Stimulated activated CD8-positive, alpha-beta memory T cell treated with anti-CD3 and anti-CD28 coated beads, Interleukin-12 subunit alpha, Interleukin-12 subunit beta, amount 100 ng/mL, for 4 hours (primary cell): ENCODE results near the gene TRAF7.
"Not testable (repeated sequence)": the region's sequence is repeated elsewhere in the genome, so short reads cannot be mapped to it uniquely, and the experiment has no call there.

Source experiments
- DNase-seq: peaks from one replicate; pipeline ENCODE4 v3.0.0-alpha.2; 2020; ENCODE audit warnings: low read depth

TRAF7 gene

DNA sequence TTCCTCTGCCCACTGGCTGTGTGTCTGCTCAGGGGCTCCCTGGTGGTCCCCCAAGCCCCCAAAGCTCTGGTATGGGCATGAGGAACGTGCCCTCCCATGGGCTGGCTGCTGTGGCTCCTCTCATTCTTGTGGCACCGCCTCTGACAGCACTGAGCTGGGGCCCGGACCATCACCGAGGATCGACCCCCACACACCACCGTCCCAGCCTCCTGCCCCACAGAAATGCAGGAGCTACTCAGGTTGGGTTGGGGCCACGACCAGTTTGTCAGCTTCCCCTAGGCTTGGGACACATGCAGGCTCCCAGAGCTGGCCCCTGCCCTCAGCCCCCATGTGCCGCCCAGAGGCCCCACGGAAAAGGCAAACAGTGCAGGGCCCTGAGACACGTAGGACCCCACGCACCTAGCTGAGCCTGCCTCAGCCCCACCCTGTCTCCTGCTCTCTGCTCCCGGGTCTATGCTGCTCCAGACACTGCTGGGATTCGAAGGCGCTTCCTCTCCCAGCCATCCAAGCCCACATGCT lies 44.1 kb downstream of the TRAF7 start:
- DNase-seq, result no peak

DNA sequence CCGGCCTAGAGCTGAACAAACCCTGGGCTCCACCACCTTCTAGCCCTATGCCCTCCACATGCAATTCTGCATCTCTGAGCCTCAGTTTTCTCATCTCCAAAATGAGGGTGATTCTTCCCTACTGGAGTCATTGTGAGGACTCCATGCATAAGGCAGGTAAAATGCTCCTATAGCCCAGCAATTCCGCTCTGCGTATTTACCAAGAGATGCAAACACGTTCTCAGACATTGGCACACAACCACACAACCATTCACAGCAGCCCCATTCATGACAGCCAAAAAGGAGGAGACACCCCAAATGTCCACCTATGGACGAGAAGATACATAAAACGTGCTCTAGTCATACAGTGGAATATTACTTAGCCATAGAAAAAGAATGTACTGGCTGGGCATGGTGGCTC lies 44.7 kb downstream of the TRAF7 start:
- DNase-seq, result no peak

DNA sequence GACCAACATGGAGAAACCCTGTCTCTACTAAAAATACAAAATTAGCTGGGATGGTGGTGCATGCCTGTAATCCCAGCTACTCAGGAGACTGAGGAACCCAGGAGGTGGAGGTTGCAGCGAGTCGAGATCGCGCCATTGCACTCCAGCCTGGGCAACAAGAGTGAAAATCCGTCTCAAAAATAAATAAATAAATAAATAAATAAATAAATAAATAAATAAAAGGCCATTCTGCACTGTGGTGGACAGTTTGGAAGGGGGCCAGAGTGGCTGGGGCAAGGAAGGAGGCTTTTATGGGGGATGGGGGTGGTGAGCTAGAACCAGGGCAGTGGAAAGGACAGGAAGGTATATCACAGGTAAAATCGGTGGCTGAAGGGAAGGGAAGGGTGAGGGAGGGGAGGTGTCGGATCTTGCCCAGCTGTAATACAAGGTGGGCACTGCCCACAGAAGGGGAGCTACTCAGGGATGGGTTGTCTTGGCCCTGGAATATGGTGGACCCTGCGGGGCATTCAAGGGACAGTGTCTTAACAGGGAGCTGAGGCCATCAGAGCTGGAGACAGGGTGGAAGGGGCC lies 47.6 kb downstream of the TRAF7 start:
- DNase-seq, result not testable (repeated sequence)

GRCh38 chr16:2204416-2205103 lies 49.0 kb downstream of the TRAF7 start:
- no peak for DNase-seq

DNA sequence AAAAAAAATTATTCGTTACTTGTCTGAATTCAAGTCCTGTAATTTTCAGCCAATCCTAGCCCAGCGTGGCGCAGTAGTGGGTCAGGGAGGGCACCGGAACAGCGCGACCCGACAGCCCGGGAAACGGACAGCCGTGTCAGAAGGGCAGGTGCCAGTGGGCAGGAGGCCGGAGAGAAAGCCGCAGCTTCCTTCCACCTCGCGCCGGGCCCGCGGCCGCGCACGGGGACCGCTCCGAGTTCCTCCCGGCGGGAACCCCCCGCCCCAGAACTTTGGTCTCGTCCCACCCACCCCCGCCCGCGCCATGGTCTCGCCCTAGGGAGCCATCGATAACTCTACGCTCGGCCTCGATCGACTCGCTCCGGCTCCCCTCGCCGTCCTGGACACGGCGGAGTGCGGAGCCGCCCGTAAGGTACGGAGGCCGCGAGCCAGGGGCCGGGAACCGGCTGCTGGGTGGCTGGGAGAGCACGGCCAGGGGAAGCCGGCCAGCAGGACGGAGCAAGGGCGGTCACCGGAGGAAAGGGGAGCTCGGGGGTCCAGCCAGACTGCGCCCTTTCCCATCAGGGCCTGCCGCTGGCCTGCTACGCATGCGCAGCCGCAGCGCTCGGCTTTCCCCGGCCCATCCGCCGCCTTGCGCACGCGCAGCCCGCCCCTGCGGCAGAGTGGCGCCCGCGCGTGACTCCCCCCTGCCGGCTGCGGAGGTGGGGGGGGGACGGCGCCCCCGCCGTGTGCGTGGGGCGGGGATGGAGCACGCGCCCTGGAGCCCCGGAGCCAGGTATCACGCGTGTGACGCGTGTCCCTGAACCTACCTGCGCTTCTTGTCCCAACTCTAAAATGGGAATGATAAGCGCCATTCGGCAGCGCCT lies 49.8 kb downstream of the TRAF7 start, which contains the start of gene MLST8:
Gene MLST8 (plus strand): TSS at position 351 of the 863 bp plus-strand sequence. CDS start 632 bp downstream, outside the sequence.
- DNase-seq, result peak; percentile 91

DNA sequence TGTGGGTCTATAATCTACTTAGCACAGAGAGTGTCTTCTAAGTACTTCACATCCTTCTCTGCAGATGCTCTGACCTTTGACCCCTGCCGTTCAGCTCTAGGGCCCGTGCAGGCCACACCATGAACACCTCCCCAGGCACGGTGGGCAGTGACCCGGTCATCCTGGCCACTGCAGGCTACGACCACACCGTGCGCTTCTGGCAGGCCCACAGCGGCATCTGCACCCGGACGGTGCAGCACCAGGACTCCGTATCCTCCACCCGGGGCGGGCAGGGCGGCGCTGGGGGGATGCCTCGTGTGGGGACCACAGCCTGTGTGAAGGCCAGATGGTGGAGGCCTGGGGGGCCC lies 50.4 kb downstream of the TRAF7 start:
- no peak for DNase-seq

- no peak for DNase-seq
Observed at GRCh38 chr16:2206420-2206779, 50.8 kb downstream of the TRAF7 start.

GRCh38 chr16:2206780-2207433 lies 51.3 kb downstream of the TRAF7 start:
- no peak for DNase-seq

DNA sequence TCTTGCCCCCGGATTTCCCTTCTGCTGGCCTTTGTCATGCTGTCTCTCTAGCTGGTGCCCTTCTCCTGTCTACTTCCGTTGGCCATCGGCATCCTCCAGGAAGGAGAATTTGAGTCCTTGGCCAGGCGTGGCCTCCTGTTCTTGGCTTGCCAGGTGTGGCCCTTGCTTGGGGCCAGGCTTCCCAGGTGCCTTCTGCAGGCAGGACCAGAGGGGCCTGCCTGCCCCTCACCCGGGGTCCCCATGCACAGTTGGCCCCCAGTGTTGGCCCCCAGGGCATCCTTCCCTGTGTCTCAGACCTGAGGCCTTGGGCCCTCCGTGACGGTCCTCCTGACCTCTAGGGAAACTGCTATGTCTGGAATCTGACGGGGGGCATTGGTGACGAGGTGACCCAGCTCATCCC lies 52.3 kb downstream of the TRAF7 start:
- DNase-seq, result no peak

GRCh38 chr16:2208308-2208707 lies 52.7 kb downstream of the TRAF7 start:
- no peak for DNase-seq

DNA sequence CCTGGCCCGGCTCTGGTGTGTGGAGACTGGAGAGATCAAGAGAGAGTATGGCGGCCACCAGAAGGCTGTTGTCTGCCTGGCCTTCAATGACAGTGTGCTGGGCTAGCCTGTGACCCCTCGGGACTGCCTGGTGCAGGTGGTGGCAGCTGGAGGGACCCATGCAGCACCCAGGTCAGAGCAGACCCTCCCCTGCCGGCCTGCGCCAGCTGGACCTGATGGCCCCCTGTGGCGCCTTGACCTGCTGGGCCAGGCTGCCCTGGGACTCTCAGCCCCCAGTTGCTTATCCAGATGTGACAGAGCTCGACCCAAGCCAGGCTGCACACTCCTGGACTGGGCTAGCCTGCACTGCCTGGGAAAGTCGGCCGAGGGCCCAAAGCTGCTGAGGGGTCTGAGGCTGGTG lies 53.2 kb downstream of the TRAF7 start:
- no peak for DNase-seq

GRCh38 chr16:2209258-2210008 lies 53.9 kb downstream of the TRAF7 start:
- no peak for DNase-seq

DNA sequence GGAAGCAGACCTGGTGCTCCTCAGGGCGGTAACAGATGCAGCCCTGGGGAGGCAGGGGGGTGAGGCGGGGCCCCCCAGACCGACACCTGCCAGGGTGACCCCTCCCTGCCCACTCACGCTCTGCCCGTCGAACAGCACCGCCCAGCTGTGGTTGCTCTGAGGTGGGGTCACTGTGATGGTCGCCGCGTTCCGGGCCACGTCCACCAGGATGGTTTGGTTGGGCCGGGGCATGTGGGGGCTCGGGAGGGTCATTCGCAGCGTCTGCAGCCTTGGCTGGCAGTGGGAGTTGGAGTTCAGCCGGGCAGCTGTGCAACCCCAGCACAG lies 54.4 kb downstream of the TRAF7 start:
- no peak for DNase-seq

GRCh38 chr16:2210386-2211365 lies 55.1 kb downstream of the TRAF7 start, which contains the start of gene BRICD5:
BRICD5 (minus strand) TSS chr16:2210863; CDS start chr16:2210833, 30 bp downstream.
- no peak for DNase-seq

DNA sequence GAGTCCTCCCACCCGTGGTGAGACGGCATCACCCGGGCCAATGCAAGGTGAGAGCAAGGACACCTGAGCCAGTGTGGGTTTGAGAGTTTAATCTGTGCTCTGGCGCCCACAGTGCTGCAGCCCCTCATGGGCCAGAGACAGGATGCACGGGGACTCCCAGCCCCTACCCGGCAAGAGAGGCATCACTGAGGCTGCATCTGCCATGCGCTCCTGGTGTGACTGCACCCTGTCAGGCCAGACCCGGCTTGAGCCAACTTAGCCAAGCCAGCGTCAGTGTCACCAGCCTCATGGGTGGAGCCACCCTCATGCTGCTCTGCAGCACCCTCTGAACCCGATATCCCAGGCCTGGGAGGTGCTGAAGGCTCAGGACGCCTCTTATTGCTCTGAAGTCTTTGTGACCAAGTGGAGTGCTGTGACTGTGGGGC lies 56.4 kb downstream of the TRAF7 start:
- no peak for DNase-seq

DNA sequence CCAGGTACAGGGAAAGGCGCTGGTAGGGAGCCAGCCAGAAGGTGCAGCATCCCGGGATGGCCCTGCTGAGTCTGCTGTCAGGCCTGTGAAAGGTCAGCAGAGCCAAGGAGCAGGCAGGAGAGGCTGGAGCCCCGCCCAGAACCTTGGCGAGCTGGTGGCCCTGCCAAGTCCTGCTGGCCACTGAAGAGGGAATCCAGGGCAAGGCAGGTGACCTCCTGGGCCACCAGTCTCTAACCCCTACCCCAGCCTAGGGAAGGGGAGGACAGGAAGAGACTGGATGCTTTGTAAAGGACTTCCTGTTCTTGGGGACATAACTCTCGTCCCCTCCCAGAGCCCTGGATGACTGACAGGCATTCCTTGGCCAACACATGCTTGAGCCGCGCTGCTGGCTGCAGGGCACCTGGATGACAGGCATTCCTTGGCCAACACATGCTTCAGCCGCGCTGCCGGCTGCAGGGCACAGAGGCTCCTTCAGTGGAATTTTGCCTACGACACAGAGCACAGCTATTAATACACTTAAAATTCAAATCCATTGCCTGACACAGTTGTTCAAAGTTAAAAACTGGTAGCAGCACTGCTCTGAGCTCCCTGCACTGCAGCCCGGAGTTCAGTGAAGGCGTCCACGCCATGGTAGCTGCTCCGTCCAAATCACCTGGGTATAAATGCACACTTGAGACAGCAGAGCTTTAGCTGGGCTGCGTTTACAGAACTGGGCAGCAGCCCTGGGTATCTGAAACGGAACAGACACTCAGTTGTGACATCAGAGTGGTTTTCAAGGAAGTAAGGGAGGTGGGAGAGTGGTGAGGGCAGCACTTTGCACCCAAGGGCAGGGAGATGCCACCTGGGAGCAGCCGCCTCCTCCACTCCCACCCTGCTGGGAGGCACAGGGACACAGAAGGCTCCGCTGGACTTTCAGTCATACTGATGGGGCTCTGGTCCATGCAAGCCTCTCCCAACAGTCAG lies 57.1 kb downstream of the TRAF7 start:
- no peak for DNase-seq

- no peak for DNase-seq
Observed at GRCh38 chr16:2213817-2214718, 58.5 kb downstream of the TRAF7 start.

DNA sequence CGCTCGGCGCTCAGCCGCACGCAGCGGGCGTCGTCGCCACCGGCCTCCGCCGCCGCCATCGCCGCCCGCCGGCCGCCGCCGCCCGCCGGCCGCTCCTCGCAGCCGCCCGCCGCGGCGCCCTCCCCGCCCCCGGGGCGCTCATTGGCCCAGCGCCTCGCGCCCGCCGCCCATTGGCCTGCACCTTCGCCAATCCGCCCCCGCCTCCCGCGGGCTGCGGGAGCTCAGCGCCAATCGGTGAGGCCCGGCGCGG lies 59.1 kb downstream of the TRAF7 start, which contains the start of gene PGP:
Gene PGP (minus strand): TSS at position 122 of the 250 bp plus-strand sequence. CDS start 63 bp downstream, at position 59.
- no peak for DNase-seq
